GM12801 (cell line): ENCODE results near the gene BTG1.

Experiments used
- TF ChIP-seq, protein P1 (sequence below): IDR thresholded peaks from one replicate; pipeline ENCODE4 v1.5.1; 2011; ENCODE audit warnings: control low read depth; ENCODE audit not compliant: insufficient read length; ENCODE audit errors: extremely low read depth

BTG1 gene

GRCh38 chr12:92136965-92137721, 8.5 kb downstream of the BTG1 start:
- TF ChIP-seq, protein P1, sequence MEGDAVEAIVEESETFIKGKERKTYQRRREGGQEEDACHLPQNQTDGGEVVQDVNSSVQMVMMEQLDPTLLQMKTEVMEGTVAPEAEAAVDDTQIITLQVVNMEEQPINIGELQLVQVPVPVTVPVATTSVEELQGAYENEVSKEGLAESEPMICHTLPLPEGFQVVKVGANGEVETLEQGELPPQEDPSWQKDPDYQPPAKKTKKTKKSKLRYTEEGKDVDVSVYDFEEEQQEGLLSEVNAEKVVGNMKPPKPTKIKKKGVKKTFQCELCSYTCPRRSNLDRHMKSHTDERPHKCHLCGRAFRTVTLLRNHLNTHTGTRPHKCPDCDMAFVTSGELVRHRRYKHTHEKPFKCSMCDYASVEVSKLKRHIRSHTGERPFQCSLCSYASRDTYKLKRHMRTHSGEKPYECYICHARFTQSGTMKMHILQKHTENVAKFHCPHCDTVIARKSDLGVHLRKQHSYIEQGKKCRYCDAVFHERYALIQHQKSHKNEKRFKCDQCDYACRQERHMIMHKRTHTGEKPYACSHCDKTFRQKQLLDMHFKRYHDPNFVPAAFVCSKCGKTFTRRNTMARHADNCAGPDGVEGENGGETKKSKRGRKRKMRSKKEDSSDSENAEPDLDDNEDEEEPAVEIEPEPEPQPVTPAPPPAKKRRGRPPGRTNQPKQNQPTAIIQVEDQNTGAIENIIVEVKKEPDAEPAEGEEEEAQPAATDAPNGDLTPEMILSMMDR, result no peak

DNA sequence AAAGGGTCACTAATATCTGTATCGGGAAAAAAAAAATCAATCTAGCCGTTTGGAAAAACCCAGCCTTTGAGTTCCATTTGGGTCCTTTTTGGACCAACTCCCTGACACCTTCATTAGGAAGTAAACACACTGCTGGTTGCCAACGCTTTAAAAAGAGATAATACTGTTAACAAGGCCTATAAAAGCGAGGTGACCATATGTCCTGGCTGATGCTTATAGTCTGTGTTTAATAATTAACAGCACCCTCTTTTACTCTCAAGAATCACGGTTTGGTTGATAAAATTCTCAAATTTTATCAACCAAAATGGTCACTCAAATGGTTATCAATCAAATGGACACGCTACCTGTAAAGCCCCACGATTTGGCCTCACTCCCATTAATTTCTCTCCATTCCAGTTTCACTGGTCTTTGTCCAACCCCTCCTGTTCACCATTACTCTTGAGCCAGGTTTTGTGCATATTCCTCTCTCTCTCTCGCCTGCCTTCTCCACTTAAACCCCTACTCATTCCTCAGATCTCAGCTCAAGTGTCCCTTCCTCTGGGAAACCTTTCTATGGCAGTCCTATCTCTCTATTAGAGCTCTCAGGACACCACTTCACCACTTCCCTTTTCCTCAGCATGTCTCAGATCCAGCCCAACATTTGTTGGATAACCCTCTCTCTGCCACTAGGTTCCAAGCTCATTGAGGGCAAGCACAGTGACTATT, 9.5 kb downstream of the BTG1 start:
- TF ChIP-seq, protein P1, result no peak

GRCh38 chr12:92134638-92135274, 10.9 kb downstream of the BTG1 start:
- TF ChIP-seq, protein P1, result no peak

DNA sequence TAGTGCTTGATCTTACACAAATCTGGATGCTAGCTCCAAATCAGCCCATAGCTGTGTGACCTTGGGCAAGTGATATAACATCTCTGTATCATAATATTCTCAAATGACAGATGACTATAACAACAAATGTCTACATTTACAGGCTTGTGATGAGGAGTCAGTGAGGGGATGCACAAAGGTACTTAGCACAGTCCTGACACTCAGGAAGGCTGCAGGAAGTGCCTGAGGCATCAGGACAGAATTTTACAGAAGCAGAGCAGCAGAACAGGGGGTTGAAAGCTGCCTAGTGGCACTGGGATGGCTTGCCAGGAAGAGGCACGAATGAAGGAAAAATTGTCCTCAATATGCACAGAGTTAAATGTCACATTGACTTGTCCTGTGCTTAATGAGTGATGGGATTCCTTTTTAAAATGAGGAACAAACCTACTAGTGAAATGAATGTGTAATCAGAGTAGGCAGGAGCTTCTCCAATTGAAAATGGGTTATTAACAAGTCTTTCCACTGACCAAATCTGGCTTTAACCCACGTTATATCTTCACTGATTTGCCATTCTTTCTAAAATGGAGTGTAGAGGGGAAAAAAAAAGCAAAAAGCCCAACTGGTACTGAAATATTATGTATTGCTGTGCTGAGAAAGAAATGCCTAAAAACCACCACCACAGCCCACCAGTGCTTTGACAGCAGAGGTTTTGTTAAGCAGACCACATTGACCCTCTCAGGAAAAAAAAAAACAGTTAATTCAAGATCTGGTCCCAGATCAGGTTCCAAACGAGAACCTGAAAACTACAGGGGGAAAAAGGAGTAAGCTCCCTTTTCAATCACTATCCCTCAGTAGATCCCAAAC, 11.6 kb downstream of the BTG1 start:
- TF ChIP-seq, protein P1, result no peak

DNA sequence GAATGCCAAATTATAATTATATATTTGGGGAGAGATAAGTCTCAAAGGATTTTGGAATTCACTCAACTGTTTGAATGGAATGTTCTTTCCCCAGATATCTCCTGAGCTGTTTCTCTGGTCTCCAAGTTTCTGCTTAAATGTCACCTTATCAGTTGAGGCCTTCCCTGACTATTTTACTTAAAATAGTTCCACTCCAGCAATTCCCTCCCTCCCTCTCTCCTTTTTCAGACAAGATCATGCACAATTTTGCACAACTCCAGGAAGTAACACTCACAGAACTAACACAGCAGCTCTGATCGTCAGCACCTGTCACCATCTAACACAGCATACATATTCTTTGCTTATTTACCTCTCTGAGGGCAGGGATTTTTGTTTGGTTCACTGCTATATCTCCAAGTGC, 12.5 kb downstream of the BTG1 start:
- TF ChIP-seq, protein P1, result no peak

GRCh38 chr12:92132288-92132687, 13.4 kb downstream of the BTG1 start:
- TF ChIP-seq, protein P1, result no peak

GRCh38 chr12:92130999-92131398, 14.6 kb downstream of the BTG1 start:
- TF ChIP-seq, protein P1, result no peak
